22Rv1 (cell line): ENCODE data around the gene SSX4.
"Not testable (repeated sequence)": the region's sequence is repeated elsewhere in the genome, so short reads cannot be mapped to it uniquely, and the experiment has no call there.

ENCODE experiments used
- H3K27ac ChIP-seq: fragments of 450-650 bp; 2 replicates; pipeline ENCODE4 v1.5.1; 2017
- CTCF ChIP-seq: fragments of 450-650 bp; IDR thresholded peaks from 2 replicates; pipeline ENCODE4 v1.5.1; 2017; ENCODE audit warnings: mild to moderate bottlenecking
- ZFX ChIP-seq: fragments of 450-650 bp; IDR thresholded peaks from 2 replicates; pipeline ENCODE4 v1.6.1; 2017; ENCODE audit warnings: antibody characterized with exemption, borderline replicate concordance

Gene SSX4

DNA sequence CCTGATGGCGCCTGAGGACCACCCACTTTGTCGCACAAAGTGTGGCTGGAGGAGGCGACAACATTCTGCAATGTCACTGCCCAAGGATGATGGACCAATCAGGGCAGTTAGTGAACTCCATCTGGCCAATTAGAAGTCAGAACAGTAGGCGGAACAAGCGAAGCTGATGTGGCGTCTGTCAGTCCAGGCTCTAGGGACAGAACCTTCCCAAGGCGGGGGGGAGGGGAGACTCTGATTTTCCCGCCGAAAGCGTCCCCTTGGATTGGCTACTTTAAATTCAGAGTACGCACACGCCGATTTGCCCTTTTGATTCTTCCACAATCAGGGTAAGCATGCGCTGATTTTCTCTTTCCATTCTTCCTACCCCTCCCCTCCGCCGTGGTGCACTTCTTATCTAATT, at the start of gene SSX4:
Gene SSX4, plus strand, starts transcription at position 301 of the 400 bp plus-strand sequence. CDS start 515 bp downstream, outside the sequence.
- H3K27ac ChIP-seq, result not testable (repeated sequence)

GRCh38 chrX:48346059-48346458, 37.3 kb upstream of the SSX4 start:
- H3K27ac ChIP-seq, result not testable (repeated sequence)

DNA sequence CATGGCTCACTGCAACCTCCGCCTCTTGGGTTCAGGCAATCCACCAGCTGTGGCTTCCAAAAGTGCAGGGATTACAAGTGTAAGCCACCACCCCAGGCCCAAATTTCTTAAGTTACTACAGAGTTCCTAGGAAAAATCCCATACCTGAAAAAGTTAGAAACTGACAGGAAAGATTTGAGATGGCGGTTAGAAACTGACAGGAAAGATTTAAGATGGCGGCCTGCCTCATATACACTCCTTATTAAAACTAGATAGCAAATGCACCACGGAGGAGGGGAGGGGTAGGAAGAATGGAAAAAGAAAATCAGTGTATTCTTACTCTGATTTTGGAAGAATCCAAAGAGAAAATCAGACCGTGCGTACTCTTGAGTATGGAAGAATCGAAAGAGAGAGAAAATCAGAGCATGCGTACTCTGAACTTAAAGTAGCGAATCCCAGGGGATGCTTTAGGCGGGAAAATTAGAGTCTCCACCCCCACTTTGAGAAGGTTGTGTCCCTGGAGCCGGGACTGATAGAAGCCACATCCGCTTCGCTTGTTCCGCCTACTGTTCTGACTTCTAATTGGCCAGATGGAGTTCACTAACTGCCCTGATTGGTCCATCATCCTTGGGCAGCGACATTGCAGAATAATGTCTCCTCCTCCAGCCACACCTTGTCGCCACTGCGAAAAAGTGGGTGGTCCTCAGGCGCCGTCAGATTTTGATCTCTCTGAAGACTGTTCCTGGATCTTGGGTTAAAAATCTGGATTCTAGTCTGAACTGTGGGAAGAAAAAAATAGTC, 26.8 kb upstream of the SSX4 start, which contains the start of gene SSX3:
Gene SSX3, minus strand, starts transcription at position 389 of the 780 bp plus-strand sequence. CDS start 1,454 bp downstream, outside the sequence.
- peak within 1 kb of the TSS; percentile 78 for H3K27ac ChIP-seq

- no peak overlapping the region for H3K27ac ChIP-seq
- TF ChIP-seq CTCF, result no peak
- no peak for TF ChIP-seq ZFX
Observed at GRCh38 chrX:48357681-48358080, 25.7 kb upstream of the SSX4 start.

DNA sequence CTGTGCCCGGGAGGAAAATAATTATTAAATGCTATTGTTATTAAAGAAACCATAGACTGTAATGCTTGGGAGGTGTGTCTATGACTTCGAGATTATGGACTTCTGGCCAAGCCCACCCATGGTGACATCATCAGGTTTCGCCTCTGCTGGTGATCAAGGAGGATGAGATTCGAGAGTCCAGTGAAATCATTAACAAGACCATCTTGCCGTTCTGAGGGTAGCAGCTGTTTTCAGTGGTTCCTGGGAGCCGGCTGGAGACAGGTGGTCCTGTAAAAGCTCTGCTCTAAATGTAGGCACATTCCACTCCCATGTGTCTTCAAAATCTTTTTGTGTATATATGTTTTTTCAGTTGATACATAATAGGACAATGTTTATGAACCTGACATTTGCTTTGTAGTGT, 24.1 kb upstream of the SSX4 start:
- H3K27ac ChIP-seq, result not testable (repeated sequence)

GRCh38 chrX:48367717-48368408, 15.5 kb upstream of the SSX4 start:
- not testable (repeated sequence) for H3K27ac ChIP-seq

DNA sequence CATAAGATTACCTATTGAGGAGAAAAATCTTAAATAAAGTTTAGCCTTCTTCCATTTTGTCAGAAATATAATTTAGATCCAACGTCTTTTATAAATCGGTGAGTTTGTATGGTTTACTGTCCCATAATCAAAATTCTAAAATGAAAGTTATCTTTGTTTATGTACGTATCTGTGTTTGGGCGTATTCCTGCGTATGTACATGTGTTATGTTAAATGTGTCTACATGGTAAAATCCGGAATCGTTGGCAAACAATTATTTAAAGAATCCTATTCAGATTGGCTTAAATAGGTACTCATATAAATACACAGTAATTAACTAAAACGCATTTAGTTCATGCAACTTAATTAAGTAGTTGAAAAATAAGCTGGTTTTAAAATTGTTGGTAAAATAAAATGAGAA, 12.9 kb upstream of the SSX4 start:
- not testable (repeated sequence) for H3K27ac ChIP-seq

DNA sequence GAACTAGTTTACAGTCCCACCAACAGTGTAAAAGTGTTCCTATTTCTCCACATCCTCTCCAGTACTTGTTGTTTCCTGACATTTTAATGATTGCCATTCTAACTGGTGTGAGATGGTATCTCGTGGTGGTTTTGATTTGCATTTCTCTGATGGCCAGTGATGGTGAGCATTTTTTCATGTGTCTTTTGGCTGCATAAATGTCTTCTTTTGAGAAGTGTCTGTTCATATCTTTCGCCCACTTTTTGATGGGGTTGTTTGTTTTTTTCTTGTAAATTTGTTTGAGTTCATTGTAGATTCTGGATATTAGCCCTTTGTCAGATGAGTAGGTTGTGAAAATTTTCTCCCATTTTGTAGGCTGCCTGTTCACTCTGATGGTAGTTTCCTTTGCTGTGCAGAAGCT, 13.6 kb downstream of the SSX4 start:
- not testable (repeated sequence) for H3K27ac ChIP-seq

GRCh38 chrX:48397825-48398224, 14.5 kb downstream of the SSX4 start:
- H3K27ac ChIP-seq, result not testable (repeated sequence)

DNA sequence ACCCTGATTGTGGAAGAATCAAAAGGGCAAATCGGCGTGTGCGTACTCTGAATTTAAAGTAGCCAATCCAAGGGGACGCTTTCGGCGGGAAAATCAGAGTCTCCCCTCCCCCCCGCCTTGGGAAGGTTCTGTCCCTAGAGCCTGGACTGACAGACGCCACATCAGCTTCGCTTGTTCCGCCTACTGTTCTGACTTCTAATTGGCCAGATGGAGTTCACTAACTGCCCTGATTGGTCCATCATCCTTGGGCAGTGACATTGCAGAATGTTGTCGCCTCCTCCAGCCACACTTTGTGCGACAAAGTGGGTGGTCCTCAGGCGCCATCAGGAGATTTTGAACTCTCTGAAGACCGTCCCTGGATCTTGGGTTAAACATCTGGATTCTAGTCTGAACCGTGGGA, 28.5 kb downstream of the SSX4 start, which contains the start of gene SSX4B:
Gene SSX4B, minus strand, starts transcription at position 101 of the 400 bp plus-strand sequence. CDS start 588 bp downstream, outside the sequence.
- not testable (repeated sequence) for H3K27ac ChIP-seq

DNA sequence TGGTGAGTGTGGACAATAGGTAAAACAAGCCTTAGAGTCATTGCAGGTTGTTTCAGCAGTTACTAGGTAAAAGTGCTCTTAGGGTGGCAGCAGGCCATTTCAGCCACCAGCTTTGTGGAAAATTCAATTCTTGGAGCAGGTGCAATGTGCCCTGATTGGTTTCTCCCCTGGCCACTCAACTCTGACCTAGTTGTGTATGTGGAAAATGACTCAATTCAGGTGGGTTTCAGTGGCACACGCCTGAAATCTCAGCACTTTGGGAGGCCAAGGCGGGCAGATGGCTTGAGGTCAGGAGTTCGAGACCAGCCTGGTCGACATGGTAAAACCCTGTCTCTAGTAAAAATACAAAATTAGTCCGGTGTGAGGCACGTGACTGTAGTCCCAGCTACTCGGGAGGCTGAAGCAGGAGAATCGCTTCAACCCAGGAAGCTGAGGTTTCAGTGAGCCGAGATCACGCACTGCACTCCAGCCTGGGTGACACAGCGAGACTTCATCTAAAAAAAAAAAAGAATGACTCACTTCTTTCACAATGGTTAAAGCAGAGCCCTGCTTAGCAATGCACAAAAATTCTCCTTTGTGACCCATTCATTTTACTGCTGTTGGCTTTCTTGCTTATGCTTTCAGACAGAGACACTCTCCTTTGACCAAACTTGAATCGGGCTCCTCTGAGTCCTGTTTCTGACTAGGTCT, 43.8 kb downstream of the SSX4 start:
- H3K27ac ChIP-seq, result not testable (repeated sequence)

DNA sequence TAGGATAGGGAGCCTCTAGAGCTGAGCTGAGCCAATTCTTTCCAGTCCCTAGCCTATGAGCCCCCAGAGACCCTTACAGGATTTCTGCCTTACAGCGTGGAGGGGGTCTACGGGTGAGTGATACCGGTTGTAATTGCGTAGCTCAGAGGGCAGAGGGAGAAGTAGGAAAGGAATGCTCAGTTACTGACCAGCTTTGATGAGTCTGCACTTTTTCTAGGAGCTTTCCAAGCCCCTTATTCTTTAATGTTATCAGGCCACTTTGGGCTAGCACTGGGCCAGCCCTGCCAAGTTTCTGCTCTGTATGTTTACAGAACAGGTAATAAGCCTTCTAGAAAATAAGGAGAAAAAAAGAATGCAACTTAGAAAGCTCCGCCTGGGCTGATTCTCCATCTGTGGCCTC, 46.3 kb downstream of the SSX4 start:
- not testable (repeated sequence) for H3K27ac ChIP-seq

- not testable (repeated sequence) for H3K27ac ChIP-seq
Observed at GRCh38 chrX:48430166-48430565, 46.8 kb downstream of the SSX4 start.

GRCh38 chrX:48433713-48434112, 50.4 kb downstream of the SSX4 start:
- H3K27ac ChIP-seq, result not testable (repeated sequence)
